ENCODE data around the gene LRRC7.

DNA sequence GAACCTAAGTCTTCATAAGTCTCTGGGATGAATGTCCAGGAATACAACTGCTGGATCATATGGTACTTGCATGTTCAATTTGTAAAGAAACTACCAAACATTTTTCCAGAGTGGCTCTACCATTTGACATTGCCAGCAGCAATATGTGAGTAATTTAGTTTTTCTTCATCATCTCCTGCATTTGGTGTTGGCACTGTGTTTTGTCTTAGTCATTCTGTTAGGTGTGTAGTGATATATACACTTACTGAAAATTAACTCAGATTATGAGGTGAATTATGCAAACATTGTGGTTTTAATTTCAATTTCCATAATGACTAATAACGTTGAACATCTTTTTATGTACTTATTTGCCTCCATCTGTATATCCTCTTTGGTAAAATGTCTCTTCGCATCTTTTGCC lies 499.0 kb downstream of the LRRC7 start:
- TF ChIP-seq, protein P1, sequence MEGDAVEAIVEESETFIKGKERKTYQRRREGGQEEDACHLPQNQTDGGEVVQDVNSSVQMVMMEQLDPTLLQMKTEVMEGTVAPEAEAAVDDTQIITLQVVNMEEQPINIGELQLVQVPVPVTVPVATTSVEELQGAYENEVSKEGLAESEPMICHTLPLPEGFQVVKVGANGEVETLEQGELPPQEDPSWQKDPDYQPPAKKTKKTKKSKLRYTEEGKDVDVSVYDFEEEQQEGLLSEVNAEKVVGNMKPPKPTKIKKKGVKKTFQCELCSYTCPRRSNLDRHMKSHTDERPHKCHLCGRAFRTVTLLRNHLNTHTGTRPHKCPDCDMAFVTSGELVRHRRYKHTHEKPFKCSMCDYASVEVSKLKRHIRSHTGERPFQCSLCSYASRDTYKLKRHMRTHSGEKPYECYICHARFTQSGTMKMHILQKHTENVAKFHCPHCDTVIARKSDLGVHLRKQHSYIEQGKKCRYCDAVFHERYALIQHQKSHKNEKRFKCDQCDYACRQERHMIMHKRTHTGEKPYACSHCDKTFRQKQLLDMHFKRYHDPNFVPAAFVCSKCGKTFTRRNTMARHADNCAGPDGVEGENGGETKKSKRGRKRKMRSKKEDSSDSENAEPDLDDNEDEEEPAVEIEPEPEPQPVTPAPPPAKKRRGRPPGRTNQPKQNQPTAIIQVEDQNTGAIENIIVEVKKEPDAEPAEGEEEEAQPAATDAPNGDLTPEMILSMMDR (IDR thresholded peaks at IDR 0.05; ENCODE audit: low read length) = no peak
- no peak for TF ChIP-seq EZH2 (IDR thresholded peaks at IDR 0.05; ENCODE audit: borderline replicate concordance, low read length)
